Measurements from ENCODE around the gene SLC22A5.

The SLC22A5 gene

GRCh38 chr5:132424167-132424880 is 54.8 kb downstream of the SLC22A5 start:
- ChIA-PET POLR2A (interaction anchor here (1.3 to 6.0 kb wide), 4 partner anchors 12 to 42 kb away, joined by 4 to 48 read pairs (median 15); no protein-coding TSS in a partner anchor), CTCF (interaction anchor here (1.1 to 11.2 kb wide), 10 partner anchors 13 to 77 kb away, joined by 3 to 159 read pairs (median 32); no protein-coding TSS in a partner anchor)
- peaks cover 71 to 99% (median 99%) of the 10 kb centered on the region in 4 experiments for H3K4me1 ChIP-seq (ENCODE audit: control extremely low read depth in 1 of 4, control insufficient read depth in 4 of 4, insufficient read depth in 4 of 4, low read length in 3 of 4)
- H3K27me3 ChIP-seq (replicated peaks in 2 of 5; ENCODE audit: control insufficient read depth in 4 of 5, insufficient read depth in 5 of 5, low read length in 4 of 5) = no peaks in the 10 kb centered on the region
- no peak for DNase-seq
- H3K36me3 ChIP-seq (ENCODE audit: control insufficient read depth in 4 of 4, insufficient read depth in 4 of 4, low read length in 3 of 4) = peaks cover 0 to 10% (median 2%) of the 10 kb centered on the region in 4 experiments
- no CpG with 5 or more reads among the region's 3 CpGs for WGBS (ENCODE audit: insufficient coverage)
- peak overlapping the region; percentile 82 to 93 for H3K27ac ChIP-seq (ENCODE audit: insufficient read depth in 1 of 2, low read depth in 1 of 2, low read length in 2 of 2, poor library complexity in 1 of 2, severe bottlenecking in 2 of 2)
- peak overlapping the region in 2 of 7 experiments; percentile 11 to 36 for H3K4me3 ChIP-seq (ENCODE audit: control insufficient read depth in 1 of 7, extremely low read depth in 1 of 7, insufficient read depth in 4 of 7, low read depth in 2 of 7, low read length in 6 of 7)
- no peaks in the 10 kb centered on the region for H3K9me3 ChIP-seq (ENCODE audit: control extremely low read depth in 1 of 5, control insufficient read depth in 4 of 5, insufficient read depth in 2 of 5, low read depth in 1 of 5, low read length in 4 of 5)

- CTCF ChIA-PET = interaction anchor here (0.6 to 11.2 kb wide), 14 partner anchors 8 to 76 kb away, joined by 3 to 159 read pairs (median 20); partner anchors contain the start of gene IRF1
- peak; percentile 37 to 90 (median 85) for DNase-seq
- no peaks in the 10 kb centered on the region for H3K9me3 ChIP-seq (ENCODE audit: control extremely low read depth in 1 of 5, control insufficient read depth in 4 of 5, insufficient read depth in 2 of 5, low read depth in 1 of 5, low read length in 4 of 5)
- peak overlapping the region; percentile 82 to 93 for H3K27ac ChIP-seq (ENCODE audit: insufficient read depth in 1 of 2, low read depth in 1 of 2, low read length in 2 of 2, poor library complexity in 1 of 2, severe bottlenecking in 2 of 2)
- H3K36me3 ChIP-seq (ENCODE audit: control insufficient read depth in 4 of 4, insufficient read depth in 4 of 4, low read length in 3 of 4) = peaks cover 0 to 12% (median 3%) of the 10 kb centered on the region in 4 experiments
- peak overlapping the region in 5 of 7 experiments; percentile 20 to 46 (median 30) for H3K4me3 ChIP-seq (ENCODE audit: control insufficient read depth in 1 of 7, extremely low read depth in 1 of 7, insufficient read depth in 4 of 7, low read depth in 2 of 7, low read length in 6 of 7)
- H3K4me1 ChIP-seq (ENCODE audit: control extremely low read depth in 1 of 4, control insufficient read depth in 4 of 4, insufficient read depth in 4 of 4, low read length in 3 of 4) = peaks cover 76 to 99% (median 99%) of the 10 kb centered on the region in 4 experiments
- POLR2A ChIA-PET = interaction anchor here (0.6 to 6.0 kb wide), 7 partner anchors 11 to 483 kb away, joined by 4 to 48 read pairs (median 19); partner anchors contain the start of gene IRF1
- WGBS (ENCODE audit: insufficient coverage) = 35% methylated on average over 4 of the region's 8 CpGs
- no peaks in the 10 kb centered on the region for H3K27me3 ChIP-seq (replicated peaks in 2 of 5; ENCODE audit: control insufficient read depth in 4 of 5, insufficient read depth in 5 of 5, low read length in 4 of 5)
Measured at GRCh38 chr5:132425009-132425937, 55.8 kb downstream of the SLC22A5 start.

GRCh38 chr5:132425975-132426524 is 56.5 kb downstream of the SLC22A5 start:
- no peak for DNase-seq
- CTCF ChIA-PET = interaction anchor here (0.6 to 11.2 kb wide), 17 partner anchors 9 to 75 kb away, joined by 3 to 159 read pairs (median 9); partner anchors contain the start of gene IRF1
- peaks cover 76 to 99% (median 99%) of the 10 kb centered on the region in 4 experiments for H3K4me1 ChIP-seq (ENCODE audit: control extremely low read depth in 1 of 4, control insufficient read depth in 4 of 4, insufficient read depth in 4 of 4, low read length in 3 of 4)
- POLR2A ChIA-PET = interaction anchor here (0.6 to 6.0 kb wide), 12 partner anchors 15 to 483 kb away, joined by 3 to 48 read pairs (median 7); partner anchors contain the start of gene IRF1
- peaks cover 0 to 16% (median 6%) of the 10 kb centered on the region in 4 experiments for H3K36me3 ChIP-seq (ENCODE audit: control insufficient read depth in 4 of 4, insufficient read depth in 4 of 4, low read length in 3 of 4)
- no peaks in the 10 kb centered on the region for H3K9me3 ChIP-seq (ENCODE audit: control extremely low read depth in 1 of 5, control insufficient read depth in 4 of 5, insufficient read depth in 2 of 5, low read depth in 1 of 5, low read length in 4 of 5)
- no peaks in the 10 kb centered on the region for H3K27me3 ChIP-seq (replicated peaks in 2 of 5; ENCODE audit: control insufficient read depth in 4 of 5, insufficient read depth in 5 of 5, low read length in 4 of 5)
- WGBS (ENCODE audit: insufficient coverage) = 76% methylated on average over 6 of the region's 7 CpGs
- H3K4me3 ChIP-seq (ENCODE audit: control insufficient read depth in 1 of 7, extremely low read depth in 1 of 7, insufficient read depth in 4 of 7, low read depth in 2 of 7, low read length in 6 of 7) = peak overlapping the region in 6 of 7 experiments; percentile 4 to 46 (median 33)
- H3K27ac ChIP-seq (ENCODE audit: insufficient read depth in 1 of 2, low read depth in 1 of 2, low read length in 2 of 2, poor library complexity in 1 of 2, severe bottlenecking in 2 of 2) = peak overlapping the region; percentile 82 to 93

GRCh38 chr5:132426525-132427138 is 57.1 kb downstream of the SLC22A5 start:
- Histone ChIP-seq H3K9me3 (ENCODE audit: control extremely low read depth in 1 of 5, control insufficient read depth in 4 of 5, insufficient read depth in 2 of 5, low read depth in 1 of 5, low read length in 4 of 5) (no peaks in the 10 kb centered on the region), H3K4me3 (ENCODE audit: control insufficient read depth in 1 of 7, extremely low read depth in 1 of 7, insufficient read depth in 4 of 7, low read depth in 2 of 7, low read length in 6 of 7) (peak overlapping the region in 2 of 7 experiments; percentile 21 to 34), H3K36me3 (ENCODE audit: control insufficient read depth in 4 of 4, insufficient read depth in 4 of 4, low read length in 3 of 4) (peaks cover 0 to 16% (median 6%) of the 10 kb centered on the region in 4 experiments), H3K27ac (ENCODE audit: insufficient read depth in 1 of 2, low read depth in 1 of 2, low read length in 2 of 2, poor library complexity in 1 of 2, severe bottlenecking in 2 of 2) (peak overlapping the region; percentile 82 to 93), H3K4me1 (ENCODE audit: control extremely low read depth in 1 of 4, control insufficient read depth in 4 of 4, insufficient read depth in 4 of 4, low read length in 3 of 4) (peaks cover 82 to 99% (median 99%) of the 10 kb centered on the region in 4 experiments), H3K27me3 (replicated peaks in 2 of 5; ENCODE audit: control insufficient read depth in 4 of 5, insufficient read depth in 5 of 5, low read length in 4 of 5) (no peaks in the 10 kb centered on the region)
- ChIA-PET POLR2A (interaction anchor here (0.7 to 6.0 kb wide), 11 partner anchors 15 to 69 kb away, joined by 3 to 48 read pairs (median 7); partner anchors contain the start of gene IRF1), CTCF (interaction anchor here (0.7 to 11.2 kb wide), 18 partner anchors 9 to 74 kb away, joined by 3 to 159 read pairs (median 9); partner anchors contain the start of gene IRF1)
- whole genome bisulfite sequencing (ENCODE audit: insufficient coverage) = 16% methylated on average over 5 of the region's 8 CpGs
- peak; percentile 92 to 99 (median 99) for DNase-seq

- Histone ChIP-seq H3K27ac (ENCODE audit: insufficient read depth in 1 of 2, low read depth in 1 of 2, low read length in 2 of 2, poor library complexity in 1 of 2, severe bottlenecking in 2 of 2) (peak overlapping the region; percentile 82 to 93), H3K4me3 (ENCODE audit: control insufficient read depth in 1 of 7, extremely low read depth in 1 of 7, insufficient read depth in 4 of 7, low read depth in 2 of 7, low read length in 6 of 7) (peak overlapping the region in 3 of 7 experiments; percentile 21 to 34 (median 23)), H3K9me3 (ENCODE audit: control extremely low read depth in 1 of 5, control insufficient read depth in 4 of 5, insufficient read depth in 2 of 5, low read depth in 1 of 5, low read length in 4 of 5) (no peaks in the 10 kb centered on the region), H3K4me1 (ENCODE audit: control extremely low read depth in 1 of 4, control insufficient read depth in 4 of 4, insufficient read depth in 4 of 4, low read length in 3 of 4) (peaks cover 81 to 100% (median 98%) of the 10 kb centered on the region in 4 experiments), H3K27me3 (replicated peaks in 2 of 5; ENCODE audit: control insufficient read depth in 4 of 5, insufficient read depth in 5 of 5, low read length in 4 of 5) (no peaks in the 10 kb centered on the region), H3K36me3 (ENCODE audit: control insufficient read depth in 4 of 4, insufficient read depth in 4 of 4, low read length in 3 of 4) (peaks cover 0 to 19% (median 6%) of the 10 kb centered on the region in 4 experiments)
- 30% methylated on average over 5 of the region's 6 CpGs for WGBS (ENCODE audit: insufficient coverage)
- ChIA-PET CTCF (interaction anchor here (0.9 to 11.2 kb wide), 21 partner anchors 7 to 142 kb away, joined by 3 to 159 read pairs (median 9); partner anchors contain the start of gene IRF1), POLR2A (interaction anchor here (0.7 to 6.0 kb wide), 10 partner anchors 17 to 62 kb away, joined by 3 to 48 read pairs (median 8); partner anchors contain the start of gene IRF1)
- peak in 2 of 3 donors; percentile 65 to 68 for DNase-seq
Measured at GRCh38 chr5:132427281-132428146, 58.0 kb downstream of the SLC22A5 start.
